Urinary bladder (tissue), 4 donors: ENCODE data around the gene HOXD9. TPM values are rescaled to one million over a fixed set of nuclear protein-coding genes. Genes with fewer than 3 reads are reported as not detected.

ENCODE experiments used
- DNase-seq: peaks from one replicate; pipeline ENCODE4 v3.0.0-alpha.2; 2015; ENCODE audit errors: extremely low spot score
- H3K27ac ChIP-seq: one replicate; pipeline ENCODE4 v1.5.1; 2013; ENCODE audit warnings: low read depth, mild to moderate bottlenecking, moderate library complexity
- H3K36me3 ChIP-seq: one replicate; pipeline ENCODE4 v1.6.1; 2013; ENCODE audit warnings: mild to moderate bottlenecking, moderate library complexity; ENCODE audit not compliant: insufficient read depth
- H3K4me1 ChIP-seq: one replicate; pipeline ENCODE4 v1.6.1; 2013; ENCODE audit warnings: mild to moderate bottlenecking, moderate library complexity; ENCODE audit not compliant: insufficient read depth
- H3K4me3 ChIP-seq: one replicate; pipeline ENCODE4 v1.5.1; 2013; ENCODE audit warnings: low read depth, low read length
- WGBS: extraction: QIAGEN DNeasy Blood & Tissue Kit; methylation state at CpG from one replicate; pipeline ENCODE4 v1.1.7; 2013; 5-methylcytosine and 5-hydroxymethylcytosine counted together
- polyA plus RNA-seq: library from polyadenylated mRNA; stranded (reverse); fragments of 200-250 nt; gene quantifications from one replicate; pipeline ENCODE4 v1.2.3, GENCODE V29; 2013
- total RNA-seq: library from RNA; depleted of rRNA; stranded (reverse); fragments of >200 nt; gene quantifications from one replicate; pipeline ENCODE4 v1.2.3, GENCODE V29; 2014
- donor health status: healthy with polysubstance abuse.
- donor health status: healthy.

Gene HOXD9
- total RNA-seq (2.9 TPM), polyA plus RNA-seq (5.6 TPM)

GRCh38 chr2:176122683-176123410, at the start of gene HOXD9:
Gene HOXD9 (plus strand): TSS chr2:176122719. CDS start chr2:176122769, 50 bp downstream.
- Histone ChIP-seq H3K36me3 (no peaks in the 10 kb centered on the region), H3K4me3 (peak within 1 kb of the TSS; percentile 46), H3K4me1 (no peaks in the 10 kb centered on the region), H3K27ac (peak within 1 kb of the TSS; percentile 53)
- DNase-seq: no peak
- WGBS: 29% methylated on average over 84 of the region's 84 CpGs

- Histone ChIP-seq H3K27ac (no peak overlapping the region), H3K4me3 (no peak overlapping the region), H3K4me1 (no peaks in the 10 kb centered on the region), H3K36me3 (no peaks in the 10 kb centered on the region)
- WGBS: 36% methylated on average over 29 of the region's 29 CpGs
- DNase-seq: no peak
These were observed 49.3 kb upstream of the HOXD9 start for GRCh38 chr2:176072951-176073904.

- no peak overlapping the region for H3K4me3 ChIP-seq
These were observed 47.5 kb upstream of the HOXD9 start for GRCh38 chr2:176074919-176075425.

GRCh38 chr2:176075481-176075880, 47.0 kb upstream of the HOXD9 start:
- Histone ChIP-seq H3K27ac (no peak overlapping the region), H3K4me1 (peaks cover 2% of the 10 kb centered on the region), H3K4me3 (no peak overlapping the region), H3K36me3 (no peaks in the 10 kb centered on the region)
- WGBS: 11% methylated on average over 15 of the region's 15 CpGs
- no peak for DNase-seq

More at GRCh38 chr2:176074919-176075425, 47.5 kb upstream of the HOXD9 start:
- no peak overlapping the region for H3K27ac ChIP-seq
- 44% methylated on average over 7 of the region's 7 CpGs for whole genome bisulfite sequencing
- peaks cover 2% of the 10 kb centered on the region for H3K4me1 ChIP-seq
- DNase-seq: no peak
- no peaks in the 10 kb centered on the region for H3K36me3 ChIP-seq

- Histone ChIP-seq H3K36me3 (no peaks in the 10 kb centered on the region), H3K4me3 (no peak overlapping the region), H3K4me1 (peaks cover 2% of the 10 kb centered on the region), H3K27ac (no peak overlapping the region)
- WGBS: 28% methylated on average over 7 of the region's 7 CpGs
- DNase-seq: no peak
These were observed 46.5 kb upstream of the HOXD9 start for GRCh38 chr2:176076063-176076462.

GRCh38 chr2:176076796-176077195, 45.7 kb upstream of the HOXD9 start:
- Histone ChIP-seq H3K4me3 (no peak overlapping the region), H3K27ac (no peak overlapping the region), H3K36me3 (no peaks in the 10 kb centered on the region), H3K4me1 (peaks cover 2% of the 10 kb centered on the region)
- WGBS: 41% methylated on average over 2 of the region's 2 CpGs
- DNase-seq: no peak

- H3K4me1 ChIP-seq: peaks cover 2% of the 10 kb centered on the region
- H3K4me3 ChIP-seq: no peak overlapping the region
- H3K36me3 ChIP-seq: no peaks in the 10 kb centered on the region
- 20% methylated on average over 25 of the region's 25 CpGs for WGBS
- DNase-seq: no peak
- no peak overlapping the region for H3K27ac ChIP-seq
These were observed 43.8 kb upstream of the HOXD9 start for GRCh38 chr2:176078541-176079284.

GRCh38 chr2:176079285-176079830, 43.2 kb upstream of the HOXD9 start:
- H3K4me3 ChIP-seq: peak overlapping the region; percentile 11

GRCh38 chr2:176079831-176080539, 42.5 kb upstream of the HOXD9 start:
- DNase-seq: no peak
- H3K36me3 ChIP-seq: no peaks in the 10 kb centered on the region

More at GRCh38 chr2:176079285-176079830, 43.2 kb upstream of the HOXD9 start:
- Histone ChIP-seq H3K4me1 (peaks cover 2% of the 10 kb centered on the region), H3K36me3 (no peaks in the 10 kb centered on the region), H3K27ac (no peak overlapping the region)
- WGBS: 3% methylated on average over 30 of the region's 30 CpGs
- DNase-seq: no peak

GRCh38 chr2:176080540-176081375, 41.8 kb upstream of the HOXD9 start:
- 10% methylated on average over 68 of the region's 68 CpGs for WGBS
- no peaks in the 10 kb centered on the region for H3K36me3 ChIP-seq
- peaks cover 2% of the 10 kb centered on the region for H3K4me1 ChIP-seq
- no peak overlapping the region for H3K27ac ChIP-seq
- no peak for DNase-seq
- H3K4me3 ChIP-seq: peak overlapping the region; percentile 37

More at GRCh38 chr2:176079831-176080539, 42.5 kb upstream of the HOXD9 start:
- Histone ChIP-seq H3K4me1 (peaks cover 2% of the 10 kb centered on the region), H3K27ac (no peak overlapping the region), H3K4me3 (peak overlapping the region; percentile 37)
- WGBS: 2% methylated on average over 86 of the region's 86 CpGs

GRCh38 chr2:176081376-176081836, 41.1 kb upstream of the HOXD9 start:
- no peak for DNase-seq
- H3K4me1 ChIP-seq: peaks cover 2% of the 10 kb centered on the region
- WGBS: 34% methylated on average over 17 of the region's 17 CpGs
- no peak overlapping the region for H3K27ac ChIP-seq
- no peaks in the 10 kb centered on the region for H3K36me3 ChIP-seq
- no peak overlapping the region for H3K4me3 ChIP-seq
